ENCODE data around the gene ZC3H13.
"Not testable (repeated sequence)": the region's sequence is repeated elsewhere in the genome, so short reads cannot be mapped to it uniquely, and the experiment has no call there.

Gene ZC3H13

GRCh38 chr13:46006688-46007452 is 45.7 kb downstream of the ZC3H13 start:
- DNase-seq (ENCODE audit: low read depth): peak; percentile 29

- no peak for DNase-seq (ENCODE audit: low read depth)
Observed at GRCh38 chr13:46004491-46004890, 48.1 kb downstream of the ZC3H13 start.

- no peak for DNase-seq (ENCODE audit: low read depth)
Observed at GRCh38 chr13:45996631-45997030, 55.9 kb downstream of the ZC3H13 start.

- no peak for DNase-seq (ENCODE audit: low read depth)
Observed at GRCh38 chr13:45995245-45995644, 57.3 kb downstream of the ZC3H13 start.

- DNase-seq (ENCODE audit: low read depth): no peak
Observed at GRCh38 chr13:45994752-45995151, 57.8 kb downstream of the ZC3H13 start.

GRCh38 chr13:45989607-45990006 is 62.9 kb downstream of the ZC3H13 start:
- DNase-seq (ENCODE audit: low read depth): peak; percentile 85

GRCh38 chr13:45981127-45981526 is 71.4 kb downstream of the ZC3H13 start:
- not testable (repeated sequence) for DNase-seq (ENCODE audit: low read depth)

- no peak for DNase-seq (ENCODE audit: low read depth)
Observed at GRCh38 chr13:45975337-45975736, 77.2 kb downstream of the ZC3H13 start.

- DNase-seq (ENCODE audit: low read depth): no peak
Observed at GRCh38 chr13:45974500-45974899, 78.0 kb downstream of the ZC3H13 start.

- DNase-seq (ENCODE audit: low read depth): no peak
Observed at GRCh38 chr13:45967589-45967988, 85.0 kb downstream of the ZC3H13 start.

- DNase-seq (ENCODE audit: low read depth): no peak
Observed at GRCh38 chr13:45966715-45967114, 85.8 kb downstream of the ZC3H13 start.

- DNase-seq (ENCODE audit: low read depth): no peak
Observed at GRCh38 chr13:45961468-45961867, 91.1 kb downstream of the ZC3H13 start.

GRCh38 chr13:45954836-45955800 is 97.4 kb downstream of the ZC3H13 start:
- no peak for DNase-seq (ENCODE audit: low read depth)

GRCh38 chr13:45953082-45953481 is 99.5 kb downstream of the ZC3H13 start:
- DNase-seq (ENCODE audit: low read depth): no peak

- DNase-seq (ENCODE audit: low read depth): peak; percentile 26
Observed at GRCh38 chr13:45951724-45952123, 100.8 kb downstream of the ZC3H13 start.

- DNase-seq (ENCODE audit: low read depth): no peak
Observed at GRCh38 chr13:45951166-45951565, 101.4 kb downstream of the ZC3H13 start.

- no peak for DNase-seq (ENCODE audit: low read depth)
Observed at GRCh38 chr13:45950386-45951000, 102.1 kb downstream of the ZC3H13 start.

- DNase-seq (ENCODE audit: low read depth): peak; percentile 34
Observed at GRCh38 chr13:45949161-45949560, 103.4 kb downstream of the ZC3H13 start.

- peak; percentile 47 for DNase-seq (ENCODE audit: low read depth)
Observed at GRCh38 chr13:45943965-45944364, 108.6 kb downstream of the ZC3H13 start.

- no peak for DNase-seq (ENCODE audit: low read depth)
Observed at GRCh38 chr13:45943120-45943519, 109.4 kb downstream of the ZC3H13 start.

- no peak for DNase-seq (ENCODE audit: low read depth)
Observed at GRCh38 chr13:45941261-45941660, 111.3 kb downstream of the ZC3H13 start.

- DNase-seq (ENCODE audit: low read depth): no peak
Observed at GRCh38 chr13:45940061-45940460, 112.5 kb downstream of the ZC3H13 start.

- no peak for DNase-seq (ENCODE audit: low read depth)
Observed at GRCh38 chr13:45936621-45937020, 115.9 kb downstream of the ZC3H13 start.

Data from iris pigment epithelial cell (primary cell).